Measurements from ENCODE around the gene TPRG1. TPM values are rescaled to one million over a fixed set of nuclear protein-coding genes. Genes with fewer than 3 reads are reported as not detected.

The TPRG1 gene
- total and polyA plus RNA-seq, 2 donors (not counting 3 experiments of a cell fraction or from before 2014, with no cell fraction given) = 0.30 TPM; not detected in 1

DNA sequence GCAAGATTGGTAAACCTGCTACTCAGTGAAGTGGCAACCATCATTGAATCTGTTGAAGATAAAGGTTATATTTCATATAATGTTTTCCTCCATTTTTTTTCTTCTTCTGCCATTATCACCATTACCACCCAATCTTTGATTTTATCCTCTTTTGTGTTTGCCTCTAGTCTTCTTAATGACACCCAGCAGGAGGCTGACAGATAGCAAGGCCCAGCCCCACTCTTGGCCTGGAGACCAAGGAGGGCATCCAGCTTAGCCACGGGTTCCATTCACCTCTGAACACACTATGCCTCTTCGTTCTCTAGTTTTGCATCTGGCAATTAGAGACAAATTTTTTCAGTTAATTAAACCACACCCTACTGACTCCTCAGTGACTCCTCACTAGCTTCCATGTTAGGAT lies 129.7 kb downstream of the TPRG1 start:
- TF ChIP-seq EZH2 (IDR thresholded peaks at IDR 0.05; ENCODE audit: borderline replicate concordance, low read depth, low read length, severe bottlenecking) (no peak), FOS (IDR thresholded peaks at IDR 0.05; ENCODE audit: borderline replicate concordance, insufficient read depth, low read length) (no peak), JUN (IDR thresholded peaks at IDR 0.05; ENCODE audit: borderline replicate concordance, insufficient read depth, insufficient read length, low read depth) (no peak), POLR2A (IDR thresholded peaks at IDR 0.05; ENCODE audit: low read depth, low read length) (no peak), POLR2AphosphoS5 (IDR thresholded peaks at IDR 0.05; ENCODE audit: insufficient read depth, low read depth, low read length) (no peak), MYC (IDR thresholded peaks at IDR 0.05; ENCODE audit: low read depth, low read length) (no peak), GATA2 (IDR thresholded peaks at IDR 0.05; ENCODE audit: insufficient read depth, insufficient read length, low read depth, low read length) (no peak)
- TF ChIP-seq, protein P1, sequence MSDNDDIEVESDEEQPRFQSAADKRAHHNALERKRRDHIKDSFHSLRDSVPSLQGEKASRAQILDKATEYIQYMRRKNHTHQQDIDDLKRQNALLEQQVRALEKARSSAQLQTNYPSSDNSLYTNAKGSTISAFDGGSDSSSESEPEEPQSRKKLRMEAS (IDR thresholded peaks at IDR 0.05; ENCODE audit: insufficient read depth, insufficient read length) = no peak
- TF ChIP-seq, protein P2, sequence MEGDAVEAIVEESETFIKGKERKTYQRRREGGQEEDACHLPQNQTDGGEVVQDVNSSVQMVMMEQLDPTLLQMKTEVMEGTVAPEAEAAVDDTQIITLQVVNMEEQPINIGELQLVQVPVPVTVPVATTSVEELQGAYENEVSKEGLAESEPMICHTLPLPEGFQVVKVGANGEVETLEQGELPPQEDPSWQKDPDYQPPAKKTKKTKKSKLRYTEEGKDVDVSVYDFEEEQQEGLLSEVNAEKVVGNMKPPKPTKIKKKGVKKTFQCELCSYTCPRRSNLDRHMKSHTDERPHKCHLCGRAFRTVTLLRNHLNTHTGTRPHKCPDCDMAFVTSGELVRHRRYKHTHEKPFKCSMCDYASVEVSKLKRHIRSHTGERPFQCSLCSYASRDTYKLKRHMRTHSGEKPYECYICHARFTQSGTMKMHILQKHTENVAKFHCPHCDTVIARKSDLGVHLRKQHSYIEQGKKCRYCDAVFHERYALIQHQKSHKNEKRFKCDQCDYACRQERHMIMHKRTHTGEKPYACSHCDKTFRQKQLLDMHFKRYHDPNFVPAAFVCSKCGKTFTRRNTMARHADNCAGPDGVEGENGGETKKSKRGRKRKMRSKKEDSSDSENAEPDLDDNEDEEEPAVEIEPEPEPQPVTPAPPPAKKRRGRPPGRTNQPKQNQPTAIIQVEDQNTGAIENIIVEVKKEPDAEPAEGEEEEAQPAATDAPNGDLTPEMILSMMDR (IDR thresholded peaks at IDR 0.05; ENCODE audit: extremely low read depth in 1 of 2, insufficient read depth in 1 of 2, low read depth in 1 of 2, low read length in 2 of 2) = no peak
- FAIRE-seq (no peak), DNase-seq (ENCODE audit: low read depth, low spot score) (no peak)
- intact Hi-C loops (cut with micrococcal nuclease) (no loop called here), dilution Hi-C loops (cut with MboI; ENCODE audit: extremely low pct_ligation_motif_present, low sequenced_read_pairs) (no loop called here)
- Histone ChIP-seq H3K36me3 (ENCODE audit: control insufficient read depth in 2 of 2, extremely low read depth in 1 of 2, insufficient read depth in 2 of 2, low read length in 2 of 2) (no peaks in the 10 kb centered on the region), H3K4me2 (ENCODE audit: insufficient read depth, low read length) (no peak overlapping the region), H3K27me3 (ENCODE audit: control insufficient read depth in 2 of 2, insufficient read depth in 2 of 2, low read length in 2 of 2) (no peaks in the 10 kb centered on the region), H4K20me1 (replicated peaks; ENCODE audit: control insufficient read depth, extremely low read depth, insufficient read depth, low read length) (no peaks in the 10 kb centered on the region), H3K9me3 (replicated peaks; ENCODE audit: control insufficient read depth, insufficient read depth, low read length) (no peaks in the 10 kb centered on the region), H3K9me1 (replicated peaks; ENCODE audit: control insufficient read depth, extremely low read depth, insufficient read depth, low read length) (no peaks in the 10 kb centered on the region), H3K27ac (ENCODE audit: insufficient read depth, low read depth, low read length) (no peak overlapping the region), H3K4me1 (ENCODE audit: control insufficient read depth, extremely low read depth, insufficient read depth, low read length) (no peaks in the 10 kb centered on the region), H3K79me2 (ENCODE audit: control insufficient read depth, insufficient read depth, low read length) (no peaks in the 10 kb centered on the region), H2AFZ (ENCODE audit: low read depth, low read length) (no peak overlapping the region), H3K9ac (replicated peaks; ENCODE audit: extremely low read depth, insufficient read depth, low read length) (no peak overlapping the region), H3K4me3 (replicated peaks in 1 of 3; ENCODE audit: insufficient read depth in 1 of 3, low read depth in 1 of 3, low read length in 3 of 3) (no peak overlapping the region)
- CTCF ChIA-PET = interaction anchor here (0.6 kb wide), 1 partner anchor 9 kb away, joined by 3 read pairs; no protein-coding TSS in a partner anchor
- POLR2A ChIA-PET = no interaction called here
- no TSS peak for BruUV-seq (replicated peaks)

Measured in endothelial cell of umbilical vein (primary cell).